Neural cell (in vitro differentiated cells): ENCODE results near the gene ABRACL. TPM values are rescaled to one million over a fixed set of nuclear protein-coding genes. Genes with fewer than 3 reads are reported as not detected.

Source experiments
- H2AFZ ChIP-seq: fragments of 200-600, 300-800 bp; sonication (generic), shearing (Covaris generic); 2 replicates; pipeline ENCODE4 v1.6.0; 2014; ENCODE audit warnings: low read depth, mild to moderate bottlenecking, antibody characterized with exemption, low read length, moderate library complexity
- H3F3A ChIP-seq: fragments of 200-600 bp; shearing (Covaris generic); 2 replicates; pipeline ENCODE4 v1.6.1; 2016; ENCODE audit warnings: mild to moderate bottlenecking, moderate library complexity, mixed read lengths, antibody characterized with exemption, low read length; ENCODE audit not compliant: insufficient read depth, poor library complexity, severe bottlenecking
- H3K27ac ChIP-seq: fragments of 200-600, 300-800 bp; sonication (generic), shearing (Covaris generic); 2 replicates; pipeline ENCODE4 v1.5.1; 2014; ENCODE audit warnings: mild to moderate bottlenecking, low read length, moderate library complexity
- H3K27me3 ChIP-seq: fragments of 300-800, 200-600 bp; sonication (generic), shearing (Covaris generic); 2 replicates; pipeline ENCODE4 v1.6.0; 2014; ENCODE audit warnings: mild to moderate bottlenecking, low read depth, low read length, moderate library complexity; ENCODE audit not compliant: insufficient read depth
- H3K36me3 ChIP-seq: fragments of 300-800, 200-600 bp; sonication (generic), shearing (Covaris generic); 2 replicates; pipeline ENCODE4 v1.5.1; 2014; ENCODE audit warnings: mild to moderate bottlenecking, antibody characterized with exemption, low read length, moderate library complexity; ENCODE audit not compliant: insufficient read depth
- H3K4me2 ChIP-seq: fragments of 300-800, 200-600 bp; sonication (generic), shearing (Covaris generic); 2 replicates; pipeline ENCODE4 v1.6.0; 2014; ENCODE audit warnings: mild to moderate bottlenecking, low read length
- H3K4me3 ChIP-seq: fragments of 300-800, 200-600 bp; sonication (generic), shearing (Covaris generic); 2 replicates; pipeline ENCODE4 v1.5.1; 2014; ENCODE audit warnings: mild to moderate bottlenecking, low read length, moderate library complexity
- H3K79me2 ChIP-seq: fragments of 200-600 bp; shearing (Covaris generic); replicated peaks from 2 replicates; pipeline ENCODE4 v1.6.0; 2014; ENCODE audit warnings: mild to moderate bottlenecking, low read length, moderate library complexity; ENCODE audit not compliant: insufficient read depth
- H3K9ac ChIP-seq: fragments of 300-800, 200-600 bp; sonication (generic), shearing (Covaris generic); 2 replicates; pipeline ENCODE4 v1.6.1; 2016; ENCODE audit warnings: mild to moderate bottlenecking, low read length, mixed read lengths
- H3K9me2 ChIP-seq: fragments of 200-600 bp; shearing (Covaris generic); 2 replicates; pipeline ENCODE4 v1.6.1; 2016; ENCODE audit warnings: mild to moderate bottlenecking, low read length, mixed read lengths; ENCODE audit not compliant: insufficient read depth
- H3K9me3 ChIP-seq: fragments of 200-600, 300-800 bp; sonication (generic), shearing (Covaris generic); 2 replicates; pipeline ENCODE4 v1.6.1; 2016; ENCODE audit warnings: mild to moderate bottlenecking, mixed run types, low read length, moderate library complexity, mixed read lengths
- H4K20me1 ChIP-seq: fragments of 200-600 bp; shearing (Covaris generic); 2 replicates; pipeline ENCODE4 v1.6.1; 2016; ENCODE audit warnings: mild to moderate bottlenecking, mixed run types; ENCODE audit not compliant: insufficient read depth
- EP300 ChIP-seq: fragments of 450-650 bp; conservative IDR thresholded peaks from 2 replicates; pipeline ENCODE4 v1.6.1; 2014; ENCODE audit warnings: antibody characterized with exemption, mild to moderate bottlenecking, moderate library complexity; ENCODE audit not compliant: poor library complexity, severe bottlenecking
- EZH2 ChIP-seq: fragments of 200-600, 300-800 bp; shearing (Covaris generic), sonication (generic); IDR thresholded peaks from 2 replicates; pipeline ENCODE4 v1.6.1; 2014; ENCODE audit warnings: antibody characterized with exemption, low read length, borderline replicate concordance, mild to moderate bottlenecking; ENCODE audit not compliant: insufficient read depth, poor library complexity, severe bottlenecking
- MXI1 ChIP-seq: fragments of 450-650 bp; conservative IDR thresholded peaks from 2 replicates; pipeline ENCODE4 v1.6.1; 2014; ENCODE audit warnings: antibody characterized with exemption, mild to moderate bottlenecking; ENCODE audit not compliant: poor library complexity, severe bottlenecking
- POLR2AphosphoS5 ChIP-seq: IDR thresholded peaks from 2 replicates; pipeline ENCODE4 v1.6.1; 2012
- RAD21 ChIP-seq: fragments of 450-650 bp; conservative IDR thresholded peaks from 2 replicates; pipeline ENCODE4 v1.6.1; 2014; ENCODE audit warnings: antibody characterized with exemption, mild to moderate bottlenecking, moderate library complexity
- SMC3 ChIP-seq: fragments of 450-650 bp; conservative IDR thresholded peaks from 2 replicates; pipeline ENCODE4 v1.6.1; 2014; ENCODE audit warnings: antibody characterized with exemption, mild to moderate bottlenecking, moderate library complexity; ENCODE audit not compliant: poor library complexity
- TAF1 ChIP-seq: IDR thresholded peaks from 2 replicates; pipeline ENCODE4 v1.6.1; 2012; ENCODE audit warnings: low read depth
- polyA plus RNA-seq: library from polyadenylated mRNA; depleted of rRNA; stranded (reverse); fragments of >200 nt; gene quantifications from 2 replicates; pipeline ENCODE4 v1.2.3, GENCODE V29; 2014
- TF ChIP-seq, protein P1 (sequence below): fragments of 450-650 bp; IDR thresholded peaks from 2 replicates; pipeline ENCODE4 v1.5.1; 2014; ENCODE audit warnings: antibody characterized with exemption, mild to moderate bottlenecking, moderate library complexity; ENCODE audit not compliant: poor library complexity, severe bottlenecking
- TF ChIP-seq, protein P2 (sequence below): IDR thresholded peaks from 2 replicates; pipeline ENCODE4 v1.6.1; 2012; ENCODE audit warnings: borderline replicate concordance

The ABRACL gene
- polyA plus RNA-seq, 1 donor from 2014 or later: 201 TPM

DNA sequence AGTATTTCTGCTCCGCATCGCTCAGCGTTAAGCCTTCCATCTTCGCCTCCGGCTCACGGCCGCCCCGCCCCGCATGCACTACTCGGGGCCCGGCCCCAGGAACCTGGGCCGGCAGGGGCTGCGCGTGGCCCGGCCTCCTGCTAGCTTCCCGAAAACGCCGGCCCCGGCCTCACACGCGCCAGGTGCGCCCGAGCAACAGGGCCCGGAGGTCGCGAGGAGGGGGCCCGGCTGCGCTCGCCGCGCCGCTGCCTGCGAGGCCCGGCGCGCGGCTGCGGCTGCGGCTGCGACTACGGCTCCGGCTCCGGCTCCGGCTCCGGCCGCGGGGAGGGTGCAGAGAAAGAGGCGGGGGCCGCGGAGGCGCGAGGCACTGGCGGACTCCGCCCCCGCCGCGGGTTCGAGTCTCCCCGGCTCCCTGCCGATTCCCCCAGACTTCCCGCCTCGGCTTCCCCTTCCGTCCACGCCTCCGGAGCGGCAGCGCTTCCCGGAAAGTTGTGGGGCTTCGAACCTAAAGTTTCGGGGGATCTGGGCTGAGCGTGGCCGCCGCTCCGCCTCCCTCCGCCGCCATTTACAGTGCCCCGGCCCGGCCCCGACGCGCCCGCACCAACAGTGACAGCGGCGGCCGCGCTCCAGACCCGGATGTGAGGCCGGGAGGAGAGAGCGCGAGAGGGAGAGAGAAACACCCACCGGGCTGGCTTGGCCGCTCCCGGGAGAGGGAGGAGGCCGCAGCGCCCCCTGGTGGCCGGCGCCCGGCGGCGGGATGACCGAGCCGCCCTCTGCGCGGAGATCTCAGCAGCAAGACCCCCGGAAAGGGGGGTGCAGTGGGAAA is 40.7 kb upstream of the ABRACL start, which contains the start of gene REPS1 (continued):
- no peak for TF ChIP-seq EZH2

- Histone ChIP-seq H3F3A (no peaks in the 10 kb centered on the region), H4K20me1 (no peaks in the 10 kb centered on the region), H3K27ac (peak overlapping the region; percentile 84), H2AFZ (peak overlapping the region; percentile 29), H3K4me2 (no peak overlapping the region), H3K9ac (peak overlapping the region; percentile 86), H3K4me3 (peak overlapping the region; percentile 94), H3K27me3 (no peaks in the 10 kb centered on the region), H3K9me3 (no peaks in the 10 kb centered on the region), H3K9me2 (no peaks in the 10 kb centered on the region), H3K36me3 (no peaks in the 10 kb centered on the region), H3K79me2 (peaks cover 38% of the 10 kb centered on the region)
- no peak for TF ChIP-seq TAF1
- no peak for TF ChIP-seq MXI1
- TF ChIP-seq SMC3: no peak
- no peak for TF ChIP-seq EP300
- TF ChIP-seq, protein P1, sequence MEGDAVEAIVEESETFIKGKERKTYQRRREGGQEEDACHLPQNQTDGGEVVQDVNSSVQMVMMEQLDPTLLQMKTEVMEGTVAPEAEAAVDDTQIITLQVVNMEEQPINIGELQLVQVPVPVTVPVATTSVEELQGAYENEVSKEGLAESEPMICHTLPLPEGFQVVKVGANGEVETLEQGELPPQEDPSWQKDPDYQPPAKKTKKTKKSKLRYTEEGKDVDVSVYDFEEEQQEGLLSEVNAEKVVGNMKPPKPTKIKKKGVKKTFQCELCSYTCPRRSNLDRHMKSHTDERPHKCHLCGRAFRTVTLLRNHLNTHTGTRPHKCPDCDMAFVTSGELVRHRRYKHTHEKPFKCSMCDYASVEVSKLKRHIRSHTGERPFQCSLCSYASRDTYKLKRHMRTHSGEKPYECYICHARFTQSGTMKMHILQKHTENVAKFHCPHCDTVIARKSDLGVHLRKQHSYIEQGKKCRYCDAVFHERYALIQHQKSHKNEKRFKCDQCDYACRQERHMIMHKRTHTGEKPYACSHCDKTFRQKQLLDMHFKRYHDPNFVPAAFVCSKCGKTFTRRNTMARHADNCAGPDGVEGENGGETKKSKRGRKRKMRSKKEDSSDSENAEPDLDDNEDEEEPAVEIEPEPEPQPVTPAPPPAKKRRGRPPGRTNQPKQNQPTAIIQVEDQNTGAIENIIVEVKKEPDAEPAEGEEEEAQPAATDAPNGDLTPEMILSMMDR: no peak
- TF ChIP-seq, protein P2, sequence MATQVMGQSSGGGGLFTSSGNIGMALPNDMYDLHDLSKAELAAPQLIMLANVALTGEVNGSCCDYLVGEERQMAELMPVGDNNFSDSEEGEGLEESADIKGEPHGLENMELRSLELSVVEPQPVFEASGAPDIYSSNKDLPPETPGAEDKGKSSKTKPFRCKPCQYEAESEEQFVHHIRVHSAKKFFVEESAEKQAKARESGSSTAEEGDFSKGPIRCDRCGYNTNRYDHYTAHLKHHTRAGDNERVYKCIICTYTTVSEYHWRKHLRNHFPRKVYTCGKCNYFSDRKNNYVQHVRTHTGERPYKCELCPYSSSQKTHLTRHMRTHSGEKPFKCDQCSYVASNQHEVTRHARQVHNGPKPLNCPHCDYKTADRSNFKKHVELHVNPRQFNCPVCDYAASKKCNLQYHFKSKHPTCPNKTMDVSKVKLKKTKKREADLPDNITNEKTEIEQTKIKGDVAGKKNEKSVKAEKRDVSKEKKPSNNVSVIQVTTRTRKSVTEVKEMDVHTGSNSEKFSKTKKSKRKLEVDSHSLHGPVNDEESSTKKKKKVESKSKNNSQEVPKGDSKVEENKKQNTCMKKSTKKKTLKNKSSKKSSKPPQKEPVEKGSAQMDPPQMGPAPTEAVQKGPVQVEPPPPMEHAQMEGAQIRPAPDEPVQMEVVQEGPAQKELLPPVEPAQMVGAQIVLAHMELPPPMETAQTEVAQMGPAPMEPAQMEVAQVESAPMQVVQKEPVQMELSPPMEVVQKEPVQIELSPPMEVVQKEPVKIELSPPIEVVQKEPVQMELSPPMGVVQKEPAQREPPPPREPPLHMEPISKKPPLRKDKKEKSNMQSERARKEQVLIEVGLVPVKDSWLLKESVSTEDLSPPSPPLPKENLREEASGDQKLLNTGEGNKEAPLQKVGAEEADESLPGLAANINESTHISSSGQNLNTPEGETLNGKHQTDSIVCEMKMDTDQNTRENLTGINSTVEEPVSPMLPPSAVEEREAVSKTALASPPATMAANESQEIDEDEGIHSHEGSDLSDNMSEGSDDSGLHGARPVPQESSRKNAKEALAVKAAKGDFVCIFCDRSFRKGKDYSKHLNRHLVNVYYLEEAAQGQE: no peak
- TF ChIP-seq RAD21: no peak
- no peak for TF ChIP-seq EZH2
- TF ChIP-seq POLR2AphosphoS5: no peak
These were observed 40.1 kb upstream of the ABRACL start for GRCh38 chr6:138988469-138988834.
